Adrenal gland (tissue), 5 donors: Measurements from ENCODE around the gene SMIM11.
"Not testable (repeated sequence)": the region's sequence is repeated elsewhere in the genome, so short reads cannot be mapped to it uniquely, and the experiment has no call there.

ENCODE experiments used
- CTCF ChIP-seq, 6 experiments: fragments of 450-650 bp in 4 of 6; fragments of 200-600 bp in 2 of 6; sonication (generic) in 1 of 6; IDR thresholded peaks; 1 replicate in 5 of 6; 2 replicates in 1 of 6; pipeline versions ENCODE4 v1.5.1 to v1.8.0; 2016 to 2021; ENCODE audit warnings: antibody characterized with exemption in 6 of 6, mild to moderate bottlenecking in 2 of 6, moderate library complexity in 1 of 6
- POLR2A ChIP-seq, 2 donors: fragments of 450-650 bp; IDR thresholded peaks; one replicate each; pipeline ENCODE4 v1.6.1; 2017; ENCODE audit warnings: antibody characterized with exemption in 2 of 2, mild to moderate bottlenecking in 2 of 2, moderate library complexity in 1 of 2
- donor health status: DM: no; HTN: no; CAD: no.

- not testable (repeated sequence) for TF ChIP-seq CTCF, POLR2A (IDR thresholded peaks at IDR 0.05)
Measured at GRCh38 chr21:34405686-34406085, 30.4 kb downstream of the SMIM11 start.
